GM21528 (cell line): ENCODE measurements around the gene GLRX5.

Experiments used
- ATAC-seq: cut with Tn5 transposase; IDR thresholded peaks from one replicate; pipeline ENCODE4 v1.9.1; 2021; ENCODE audit warnings: mild to moderate bottlenecking, moderate library complexity; ENCODE audit not compliant: unreplicated experiment, low FRiP score

The GLRX5 gene

GRCh38 chr14:95515596-95516552 is 19.0 kb upstream of the GLRX5 start:
- peak; percentile 84 for ATAC-seq

DNA sequence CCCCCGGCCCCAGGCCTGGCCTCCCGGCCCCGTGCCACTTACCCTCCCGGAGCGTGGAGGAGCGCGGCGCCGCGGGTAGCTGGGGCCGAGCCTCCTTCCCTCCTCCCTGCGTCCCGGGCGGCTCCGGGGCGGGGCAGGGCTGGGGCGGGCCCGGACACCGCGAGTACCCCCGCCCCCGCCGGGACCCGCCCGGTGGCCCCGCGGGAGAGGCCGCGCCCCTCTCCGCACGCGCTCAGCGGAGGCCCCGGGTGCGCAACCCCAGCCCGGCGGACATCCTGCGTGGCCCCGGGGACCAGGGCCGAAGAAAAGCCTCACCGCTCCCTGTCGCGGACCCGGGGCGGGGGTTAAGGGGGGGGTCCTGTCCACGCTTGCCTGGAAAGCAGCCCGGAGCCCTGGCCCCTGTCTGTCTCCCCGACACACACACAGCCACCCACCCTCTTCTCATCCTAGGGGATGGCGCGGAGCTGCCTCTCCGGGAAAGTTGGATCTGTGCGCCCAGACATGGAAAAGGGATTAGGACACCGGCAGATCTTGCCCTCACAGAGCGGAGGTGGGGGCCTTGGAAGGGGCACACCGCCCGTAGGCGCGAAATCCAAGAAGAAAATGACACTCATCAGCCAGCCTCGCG is 18.2 kb upstream of the GLRX5 start, which contains the start of gene SYNE3:
Gene SYNE3, minus strand, starts transcription at position 97 of the 628 bp plus-strand sequence. CDS start 40,829 bp downstream, outside the sequence.
- peak; percentile 52 for ATAC-seq

DNA sequence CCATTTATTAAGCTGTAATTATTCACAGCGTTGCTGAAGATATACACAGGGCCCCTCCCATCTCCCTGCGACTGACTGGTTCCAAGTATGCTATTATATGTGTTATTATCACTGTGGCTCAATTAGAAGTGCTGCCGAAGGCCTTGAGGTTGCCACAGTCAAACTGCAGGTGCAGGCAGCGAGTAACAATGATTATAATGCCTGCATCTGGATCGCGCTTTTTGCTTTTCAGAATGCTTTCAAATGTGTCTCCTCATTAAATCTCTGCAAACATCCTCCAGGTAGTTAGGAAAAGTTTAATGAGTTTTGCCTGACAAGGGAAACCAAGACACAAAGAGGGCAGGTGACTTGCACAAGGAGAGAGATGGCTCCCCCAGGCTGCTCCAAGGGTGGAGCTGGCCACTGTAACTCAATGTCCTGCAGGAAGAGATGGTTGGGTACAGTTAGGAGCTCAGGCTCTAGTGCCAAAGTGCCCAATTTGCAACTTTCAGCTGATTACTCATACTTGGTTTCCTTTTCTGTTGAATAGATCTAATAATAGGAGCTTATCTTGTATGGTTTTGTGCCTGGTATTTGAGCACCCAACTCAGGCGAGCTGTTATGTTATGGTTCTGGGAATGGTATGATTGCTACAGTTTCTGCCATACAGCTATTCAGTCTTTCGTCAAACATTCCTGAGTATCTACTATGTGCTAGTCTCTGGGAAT is 16.7 kb upstream of the GLRX5 start:
- ATAC-seq = peak; percentile 22

- ATAC-seq = no peak
These were observed 15.2 kb upstream of the GLRX5 start for GRCh38 chr14:95519699-95520098.

GRCh38 chr14:95520346-95520745 is 14.5 kb upstream of the GLRX5 start:
- ATAC-seq = no peak

DNA sequence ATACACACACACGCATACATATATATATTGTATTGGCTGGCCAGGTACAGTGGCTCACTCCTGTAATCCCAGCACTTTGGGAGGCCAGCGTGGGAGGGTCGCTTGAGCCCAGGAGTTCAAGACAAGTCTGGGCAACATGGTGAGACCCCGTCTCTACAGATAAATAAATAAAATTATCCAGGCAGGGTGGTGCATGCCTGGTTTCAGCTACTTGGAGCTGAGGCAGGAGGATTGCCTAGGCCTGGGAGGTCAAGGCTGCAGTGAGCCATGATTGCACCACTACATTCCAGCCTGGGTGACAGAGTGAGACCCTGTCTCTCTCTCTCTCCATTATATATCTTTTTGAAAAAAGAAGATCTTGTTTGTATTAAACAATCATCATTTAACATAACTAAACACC is 13.8 kb upstream of the GLRX5 start:
- ATAC-seq = no peak

GRCh38 chr14:95522116-95522515 is 12.7 kb upstream of the GLRX5 start:
- no peak for ATAC-seq

GRCh38 chr14:95522556-95522955 is 12.3 kb upstream of the GLRX5 start:
- ATAC-seq = no peak

- no peak for ATAC-seq
These were observed 11.6 kb upstream of the GLRX5 start for GRCh38 chr14:95523051-95523814.

GRCh38 chr14:95523815-95524448 is 10.9 kb upstream of the GLRX5 start:
- ATAC-seq = no peak

DNA sequence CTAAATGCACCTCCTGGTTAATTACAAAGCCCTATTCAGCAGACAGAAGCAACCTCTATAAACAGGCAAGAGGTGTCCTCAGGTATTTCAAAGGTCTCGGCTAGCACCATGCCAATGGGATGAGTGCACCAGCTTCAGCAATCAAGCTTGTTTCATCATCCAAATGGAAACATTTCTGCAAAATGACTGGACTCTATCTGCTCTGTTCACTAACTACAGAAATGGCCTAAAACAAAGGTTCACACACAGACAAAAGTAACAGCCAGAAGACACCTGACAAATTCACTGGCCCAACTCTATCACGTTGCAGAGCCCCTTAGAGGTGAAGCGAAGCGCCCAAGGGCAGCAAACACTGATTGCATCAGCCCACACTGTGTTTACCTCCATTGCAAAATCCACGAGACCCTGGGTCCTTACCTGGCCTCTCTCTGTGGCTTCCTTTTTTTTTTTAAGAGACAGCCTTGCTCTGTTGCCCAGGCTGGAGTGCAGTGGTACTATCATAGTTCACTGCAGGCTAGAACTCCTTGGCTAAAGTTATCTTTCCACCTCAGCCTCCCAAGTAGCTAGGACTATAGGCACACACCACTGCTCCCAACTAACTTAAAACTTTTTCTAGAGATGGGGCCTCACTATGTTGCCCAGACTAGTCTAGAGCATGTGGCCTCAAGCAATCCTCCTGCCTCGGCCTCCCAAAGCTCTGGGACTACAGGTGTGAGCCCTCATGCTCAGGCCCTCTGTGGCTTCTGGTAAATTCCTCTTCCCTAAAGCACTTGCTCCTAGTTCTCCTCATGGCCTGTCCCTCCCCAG is 9.9 kb upstream of the GLRX5 start:
- no peak for ATAC-seq

DNA sequence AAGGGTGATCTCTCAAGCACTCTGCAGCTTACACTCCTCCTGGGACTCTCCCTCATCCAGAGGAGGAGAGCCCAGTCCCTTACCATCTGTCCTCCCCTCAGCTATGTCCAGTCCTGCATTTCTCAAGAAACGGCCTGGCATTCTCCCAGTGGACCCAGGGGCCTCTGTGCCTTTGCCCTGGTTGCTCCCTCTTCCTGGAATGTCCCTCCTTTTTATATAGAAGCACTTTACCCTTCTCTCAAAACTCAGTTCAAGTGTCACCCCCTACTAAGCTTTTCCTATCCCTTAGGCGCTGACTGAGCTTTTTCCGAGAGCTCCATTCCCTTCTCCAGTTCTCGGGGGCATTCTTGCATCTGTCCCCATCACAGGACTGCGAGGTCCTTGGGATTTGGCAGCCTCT is 8.9 kb upstream of the GLRX5 start:
- no peak for ATAC-seq

DNA sequence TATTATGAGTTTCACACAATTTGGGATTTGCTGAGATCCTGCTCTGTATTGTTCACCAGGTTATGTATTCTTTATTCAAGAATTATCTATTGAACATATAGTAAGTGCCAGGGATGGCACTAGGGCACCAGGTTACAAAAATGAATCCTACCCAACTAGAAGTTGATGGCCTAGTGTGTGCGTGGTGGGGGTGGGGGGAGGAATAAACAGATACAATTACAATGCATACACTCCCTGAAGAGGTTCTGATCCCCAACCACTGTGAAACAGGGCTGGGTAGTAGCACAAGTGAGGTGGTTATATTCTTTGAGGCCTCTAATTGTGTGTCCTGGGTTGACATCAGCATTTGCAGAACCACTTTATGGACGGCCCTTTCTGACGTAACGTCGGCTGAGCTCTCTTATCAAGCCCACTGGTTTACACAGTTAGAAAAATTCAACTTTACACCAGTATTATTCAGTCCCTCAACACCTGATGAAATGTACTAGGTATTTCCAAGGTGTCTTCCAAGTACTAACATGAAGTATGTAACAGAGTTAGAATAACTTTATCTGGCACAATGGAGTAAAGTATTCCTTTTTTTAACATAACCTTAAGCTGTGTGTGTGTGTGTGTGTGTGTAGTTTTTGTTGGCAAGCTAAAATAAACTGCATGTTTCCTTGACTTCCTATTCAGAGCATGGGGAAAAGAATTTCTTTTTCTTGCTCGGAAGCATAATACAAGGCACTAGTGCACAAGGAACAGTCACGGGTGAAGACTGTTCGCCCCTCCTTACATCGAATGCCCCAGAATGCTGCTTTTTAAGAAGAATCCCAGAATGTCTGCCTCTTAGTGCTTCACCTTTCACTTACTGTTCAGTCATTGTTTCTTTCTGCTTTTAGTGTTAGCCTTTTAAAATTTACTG is 8.1 kb upstream of the GLRX5 start:
- no peak for ATAC-seq

GRCh38 chr14:95527387-95528002 is 7.4 kb upstream of the GLRX5 start:
- ATAC-seq = no peak

- no peak for ATAC-seq
These were observed 5.6 kb upstream of the GLRX5 start for GRCh38 chr14:95529216-95529615.

GRCh38 chr14:95530473-95531276 is 4.2 kb upstream of the GLRX5 start:
- ATAC-seq = no peak

DNA sequence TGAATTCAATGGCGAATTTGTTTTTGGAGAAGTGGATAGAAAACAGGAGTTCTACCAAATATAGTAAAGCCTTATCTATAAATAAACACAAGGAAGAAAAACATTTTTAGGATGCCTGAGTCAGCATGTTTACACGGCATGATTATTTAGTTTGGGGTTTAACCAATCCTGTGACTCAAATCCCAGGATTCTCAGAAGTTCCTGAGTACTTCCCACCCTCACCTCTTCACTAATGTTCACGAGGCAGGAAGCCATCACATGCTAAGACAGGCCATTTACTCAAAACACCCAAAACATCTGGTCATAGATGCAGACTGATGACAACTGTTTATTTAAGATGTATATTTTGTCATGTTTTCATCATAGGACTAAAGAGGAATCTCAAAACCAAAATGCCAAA is 3.4 kb upstream of the GLRX5 start:
- ATAC-seq = no peak
